Stimulated activated CD4-positive, alpha-beta T cell treated with anti-CD3 and anti-CD28 coated beads, TNF-alpha, amount 100 ng/mL, for 1 hour (primary cell): ENCODE results near the gene MLN.
A peak's percentile ranks its signal among the peaks of the same experiment; 100 is the strongest.

Experiments used
- DNase-seq, 3 donors: peaks; one replicate each; pipeline ENCODE4 v3.0.0-alpha.2; 2020; ENCODE audit warnings: low read depth in 3 of 3, low spot score in 1 of 3

The MLN gene

GRCh38 chr6:33772082-33772830 lies 31.5 kb downstream of the MLN start:
- DNase-seq: no peak

DNA sequence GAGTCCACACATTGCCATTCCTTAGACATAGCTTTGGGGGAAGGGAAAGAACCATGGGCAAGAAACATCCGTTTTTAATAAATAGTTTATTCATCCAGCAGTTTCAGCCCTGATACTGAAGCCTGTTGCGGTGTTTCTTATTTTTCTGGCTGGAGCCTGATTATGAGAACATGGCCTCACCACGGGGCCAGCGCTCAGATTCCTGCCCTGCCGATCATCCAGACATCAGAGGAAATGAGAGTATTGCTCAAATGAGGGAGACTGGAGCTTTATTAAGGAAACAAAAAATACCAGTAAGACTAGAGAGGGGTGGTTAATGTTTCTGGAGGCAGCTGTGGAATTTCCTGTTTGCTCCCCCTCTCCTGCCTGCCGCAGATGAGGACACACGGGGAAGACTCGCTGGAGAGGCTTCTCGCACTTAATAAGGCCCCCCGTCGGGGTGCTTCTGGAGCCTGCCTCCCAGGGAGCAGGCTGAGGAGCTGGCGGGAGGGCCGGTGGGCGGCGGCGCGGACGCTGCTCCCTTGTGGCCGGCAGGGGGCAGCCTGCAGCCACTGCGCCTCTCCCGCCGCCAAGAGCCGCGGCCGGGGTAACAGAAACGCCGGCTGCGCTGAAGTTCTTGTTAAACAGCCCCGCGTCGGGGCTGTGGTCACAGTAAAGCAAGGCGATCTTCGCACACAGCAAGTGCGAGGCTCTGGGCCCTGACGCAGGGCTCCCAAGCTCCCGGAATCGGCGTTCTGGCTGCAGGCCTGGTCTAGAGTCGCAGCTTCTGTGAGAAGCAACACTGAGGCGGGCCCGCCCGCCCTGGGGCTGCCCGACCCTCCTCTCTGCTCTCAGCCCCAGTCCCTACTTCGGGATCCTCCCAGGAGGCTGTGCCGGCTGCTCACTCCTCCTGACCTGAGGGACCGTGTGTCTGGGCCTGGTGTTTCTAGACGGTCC lies 32.4 kb downstream of the MLN start:
- peak in 2 of 3 donors; percentile 38 to 56 for DNase-seq

- no peak for DNase-seq
Observed at GRCh38 chr6:33770833-33771145, 33.0 kb downstream of the MLN start.

DNA sequence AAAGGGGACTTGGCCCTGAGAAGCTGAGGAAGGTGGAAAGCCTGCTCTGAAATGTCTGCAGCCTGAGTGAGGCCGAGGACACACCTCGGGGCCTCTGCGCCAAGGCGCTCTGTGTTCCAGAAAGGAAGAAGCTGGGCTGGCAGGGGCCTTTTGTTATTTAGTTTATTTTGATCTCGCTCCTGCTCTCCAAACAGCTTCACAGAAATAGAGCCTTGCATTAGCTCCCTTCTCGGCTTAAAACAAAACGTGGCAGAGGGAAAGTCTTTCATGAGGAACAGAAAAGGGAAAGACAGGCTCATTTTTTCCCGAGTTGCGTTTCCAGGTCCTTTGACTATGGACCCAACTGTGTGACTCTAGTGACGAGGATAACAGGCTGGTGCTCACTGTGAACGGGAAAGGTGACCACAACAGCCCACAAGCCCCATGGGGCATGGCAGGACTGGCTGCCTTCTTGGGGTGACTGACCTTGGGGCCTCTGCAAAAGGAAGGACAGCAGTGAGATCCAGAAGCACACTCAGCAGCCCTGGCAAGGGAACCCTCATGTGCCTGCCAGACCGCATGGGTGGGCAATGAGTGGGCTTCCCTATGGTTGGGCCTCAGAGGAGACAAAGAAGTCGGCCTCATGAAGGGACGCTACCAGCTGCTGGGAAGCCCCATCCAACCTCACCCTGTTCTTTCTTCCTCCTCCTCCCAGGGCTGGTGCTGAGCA lies 33.5 kb downstream of the MLN start:
- DNase-seq: no peak

DNA sequence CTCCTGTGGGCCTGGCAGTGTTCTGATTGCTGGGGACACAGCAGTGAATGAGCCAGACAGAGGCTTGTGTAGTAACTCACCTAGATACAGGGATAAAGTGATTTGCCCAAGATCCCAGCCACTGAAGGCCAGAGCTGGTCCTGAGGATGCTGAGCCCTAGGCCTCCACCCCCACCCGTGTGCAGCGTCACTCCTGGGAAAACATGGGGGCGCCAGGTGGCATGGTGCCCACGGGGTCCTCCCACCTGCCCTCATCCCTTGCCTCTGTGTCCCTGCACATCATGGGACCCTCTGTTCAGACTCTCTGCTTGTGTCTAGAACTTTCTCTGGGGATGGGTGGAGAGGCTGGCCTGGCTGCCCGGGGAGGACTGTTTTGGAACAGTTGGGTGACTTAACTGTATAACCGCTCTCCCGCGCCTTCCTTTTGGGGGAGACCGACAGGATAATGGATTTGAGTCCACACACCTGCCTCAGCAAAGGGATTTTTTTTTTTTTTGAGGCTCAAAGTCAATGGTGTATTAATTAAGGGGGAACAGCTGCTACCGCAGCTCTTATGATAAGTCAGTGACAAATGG lies 34.5 kb downstream of the MLN start:
- DNase-seq: no peak

DNA sequence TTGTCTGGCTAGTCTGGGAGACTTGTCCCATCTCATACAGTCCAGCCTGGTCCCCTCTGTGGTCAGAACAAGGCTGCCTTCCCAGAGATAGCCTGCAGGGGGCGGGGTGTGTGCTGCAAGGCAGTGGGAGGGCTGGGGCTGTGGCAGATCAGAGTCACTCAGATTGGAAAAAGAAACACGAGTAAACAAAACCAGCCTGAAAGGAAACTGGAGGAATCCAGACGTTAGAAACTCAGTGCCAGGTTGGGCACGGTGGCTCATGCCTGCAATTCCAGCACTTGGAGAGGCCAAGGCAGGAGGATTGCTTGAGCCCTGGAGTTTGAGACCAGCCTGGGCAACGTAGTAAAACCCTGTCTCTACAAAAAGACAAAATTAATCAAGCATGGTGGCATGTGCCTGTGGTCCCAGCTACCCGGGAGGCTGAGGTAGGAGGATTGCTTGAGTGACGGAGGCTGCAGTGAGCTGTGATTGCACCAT lies 35.1 kb downstream of the MLN start:
- DNase-seq: peak; percentile 29 to 64 (median 38)

DNA sequence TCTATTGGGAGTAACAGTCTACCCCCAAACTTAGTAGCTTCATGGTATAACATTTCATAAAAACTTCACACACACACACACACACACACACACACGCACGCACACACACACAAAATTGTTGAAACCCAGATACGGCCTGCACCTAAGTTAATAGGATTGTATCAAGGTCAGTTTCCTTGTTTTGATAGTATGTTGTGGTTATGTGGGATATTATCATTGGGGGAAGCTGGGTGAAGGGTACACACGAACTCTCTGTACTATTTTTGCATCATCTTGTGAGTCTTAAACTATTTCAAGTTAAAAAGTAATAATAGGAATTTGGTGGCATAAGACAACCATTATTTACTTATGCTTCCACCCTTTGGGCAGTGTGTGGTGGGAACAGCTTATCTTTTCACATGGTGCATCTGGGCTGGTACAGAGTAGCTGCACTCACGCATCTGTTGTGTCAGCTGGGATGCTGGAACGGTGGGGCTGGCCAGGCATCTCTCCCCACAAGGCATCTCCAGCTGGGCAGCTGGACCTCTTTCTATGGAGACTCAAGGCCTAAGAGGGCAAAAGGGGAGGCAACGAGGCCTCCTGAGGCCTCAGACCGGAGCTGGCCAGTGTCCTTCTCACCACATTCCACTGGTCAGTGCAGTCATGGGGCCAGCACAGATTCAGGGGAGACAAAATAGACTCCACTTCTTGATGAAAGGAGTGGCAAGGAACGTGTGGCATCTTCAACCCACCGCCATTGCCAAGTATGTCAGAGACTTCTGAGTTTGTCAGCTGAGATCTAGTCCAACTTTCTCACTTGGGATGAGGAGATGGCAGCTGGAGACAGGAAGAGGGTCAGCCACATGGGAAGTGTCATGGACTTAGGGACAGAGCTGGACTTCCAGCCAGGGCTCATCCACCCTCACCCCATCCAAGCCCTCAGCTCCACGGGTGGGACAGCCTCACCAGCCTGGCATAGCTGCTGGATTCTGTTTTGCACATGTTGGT lies 36.6 kb downstream of the MLN start:
- DNase-seq: no peak

DNA sequence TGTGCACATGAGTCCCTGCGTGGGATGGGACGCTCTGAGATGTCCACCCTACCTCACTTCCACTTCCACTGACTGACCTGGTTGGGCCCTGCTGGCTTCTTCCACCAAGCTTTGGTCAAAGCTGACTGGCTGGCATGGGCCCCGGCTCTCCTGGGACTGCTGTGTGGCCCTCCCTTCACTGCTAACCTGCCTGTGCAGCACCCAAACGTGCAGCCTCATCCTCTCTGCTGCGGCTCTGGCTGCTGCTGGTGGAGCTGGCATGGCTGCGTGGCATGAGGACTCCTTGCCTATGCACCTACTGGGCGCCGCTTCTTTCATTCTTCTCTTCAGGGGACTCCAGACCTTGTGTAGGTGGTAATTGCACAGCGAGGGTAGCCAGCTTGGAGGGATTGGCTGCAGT lies 38.4 kb downstream of the MLN start:
- DNase-seq: no peak

GRCh38 chr6:33764036-33764435 lies 39.8 kb downstream of the MLN start:
- no peak for DNase-seq

GRCh38 chr6:33763483-33763882 lies 40.3 kb downstream of the MLN start:
- DNase-seq: no peak

DNA sequence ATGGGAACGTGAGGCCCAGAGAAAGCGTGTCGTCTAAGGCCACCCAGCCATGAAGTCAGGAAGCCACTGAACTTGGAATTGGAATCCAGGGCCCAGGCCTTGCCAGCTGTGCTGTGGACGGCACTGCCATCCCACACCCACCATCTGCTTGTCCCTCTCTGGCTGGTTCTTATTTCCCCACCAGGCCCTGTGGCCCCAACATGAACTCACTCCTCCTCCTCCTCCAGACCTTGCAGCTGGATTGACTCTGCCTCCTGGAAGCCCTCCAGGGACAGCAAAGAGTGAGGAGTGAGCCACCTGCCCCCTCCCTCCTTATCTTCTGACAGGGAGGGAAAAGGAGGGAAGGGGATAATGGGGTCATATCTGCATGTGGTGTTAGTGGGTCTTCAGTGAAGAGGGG lies 41.1 kb downstream of the MLN start:
- DNase-seq: no peak

DNA sequence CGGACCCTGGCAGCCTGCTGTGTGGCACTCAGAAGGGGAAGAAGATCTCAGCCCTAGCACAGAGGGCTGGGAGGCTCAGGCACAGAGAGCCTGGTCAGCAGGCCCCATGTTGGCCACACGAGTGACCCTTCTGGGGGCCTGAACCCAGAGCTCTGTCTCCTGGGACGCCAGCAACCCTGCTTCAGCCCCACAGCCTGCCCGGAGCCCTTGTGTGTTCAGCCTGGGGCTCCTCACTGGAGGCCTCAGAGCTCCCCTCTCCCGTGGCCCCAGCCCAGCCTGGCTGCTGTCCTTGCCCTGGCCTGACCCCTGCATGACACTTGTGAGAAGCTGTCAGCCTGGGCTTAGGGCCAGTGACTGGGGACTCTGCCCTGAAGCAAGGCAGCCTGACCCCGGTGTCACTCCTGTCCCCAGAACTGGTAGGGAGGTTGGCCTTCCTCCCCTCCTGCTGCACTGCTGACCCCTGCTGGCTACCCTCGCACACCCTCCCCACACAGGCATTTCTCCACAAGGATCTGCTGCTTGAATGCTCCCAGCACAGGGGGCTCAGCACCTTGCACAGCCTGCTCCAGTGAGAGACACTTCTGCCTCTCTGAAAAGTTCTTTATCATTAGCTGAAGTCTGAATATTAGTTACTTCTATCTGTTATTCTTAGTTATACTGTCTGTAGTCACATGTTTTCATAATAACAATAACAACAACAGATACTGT lies 41.7 kb downstream of the MLN start:
- peak in 1 of 3 donors; percentile 16 for DNase-seq

DNA sequence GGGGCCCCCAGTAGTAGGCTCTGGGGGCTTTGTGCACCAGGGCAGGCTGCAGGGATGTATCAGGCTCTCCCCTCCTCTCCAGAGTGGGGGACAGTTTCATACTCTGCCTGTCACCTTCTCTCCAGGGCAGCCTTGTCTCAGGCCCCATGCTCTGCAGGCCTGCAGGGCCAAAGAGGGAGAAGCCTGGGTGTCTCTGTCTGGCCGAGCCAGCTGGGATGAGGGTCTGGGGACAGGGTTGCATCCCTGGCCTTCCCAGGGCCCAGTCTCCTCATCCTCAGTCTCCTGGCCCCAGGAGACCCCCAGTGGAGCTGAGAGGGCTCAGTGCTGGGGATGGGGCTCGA lies 42.3 kb downstream of the MLN start:
- DNase-seq: no peak

- DNase-seq: no peak
Observed at GRCh38 chr6:33759887-33760629, 43.7 kb downstream of the MLN start.

GRCh38 chr6:33758815-33759216 lies 45.0 kb downstream of the MLN start:
- no peak for DNase-seq

GRCh38 chr6:33757906-33758305 lies 45.9 kb downstream of the MLN start:
- DNase-seq: no peak

- DNase-seq: no peak
Observed at GRCh38 chr6:33757113-33757512, 46.7 kb downstream of the MLN start.

- DNase-seq: no peak
Observed at GRCh38 chr6:33756211-33756954, 47.4 kb downstream of the MLN start.
